ENCODE data around the gene CXCL8. TPM values are rescaled to one million over a fixed set of nuclear protein-coding genes. Genes with fewer than 3 reads are reported as not detected.

Gene CXCL8
- total and polyA plus RNA-seq, 2 experiments from 2014 or later = not detected

DNA sequence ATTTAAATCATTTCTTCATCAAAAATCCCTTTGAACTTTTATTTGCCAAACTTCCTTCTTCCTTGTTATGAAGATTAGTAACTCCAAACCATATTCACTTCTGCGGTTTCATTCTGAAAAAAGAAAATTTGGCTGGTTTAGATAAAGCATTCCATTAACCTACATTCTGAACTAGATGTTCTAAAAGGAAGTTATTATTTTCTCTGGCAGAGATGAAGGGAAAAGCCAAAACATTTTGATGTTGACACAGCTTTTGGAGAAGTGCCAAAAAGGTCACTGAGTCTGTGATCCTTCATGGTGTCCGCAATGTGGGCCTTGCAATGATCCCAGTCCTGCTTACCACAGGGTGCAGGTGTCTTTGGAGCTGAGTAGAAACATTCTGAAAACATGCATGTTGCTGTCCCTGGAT is 36.0 kb downstream of the CXCL8 start:
- H3K36me3 ChIP-seq = no peaks in the 10 kb centered on the region
- no peaks in the 10 kb centered on the region for H3K27me3 ChIP-seq
- H3K4me1 ChIP-seq (ENCODE audit: low read depth) = no peaks in the 10 kb centered on the region
- no peak overlapping the region for H3K4me3 ChIP-seq
- TF ChIP-seq CTCF (IDR thresholded peaks at IDR 0.05; ENCODE audit: low read depth, low read length) = no peak
- DNase-seq (ENCODE audit: low read depth in 1 of 2, low spot score in 1 of 2) = peak in 1 of 2 donors; percentile 95
- no peak overlapping the region for H3K27ac ChIP-seq
- H3K9me3 ChIP-seq (ENCODE audit: low read depth) = no peaks in the 10 kb centered on the region

GRCh38 chr4:73777612-73778011 is 37.2 kb downstream of the CXCL8 start:
- Histone ChIP-seq H3K4me3 (no peak overlapping the region), H3K4me1 (ENCODE audit: low read depth) (no peaks in the 10 kb centered on the region), H3K36me3 (no peaks in the 10 kb centered on the region), H3K27ac (no peak overlapping the region), H3K27me3 (no peaks in the 10 kb centered on the region), H3K9me3 (ENCODE audit: low read depth) (no peaks in the 10 kb centered on the region)
- no peak for TF ChIP-seq CTCF (IDR thresholded peaks at IDR 0.05; ENCODE audit: low read depth, low read length)
- peak in 1 of 2 donors; percentile 28 for DNase-seq (ENCODE audit: low read depth in 1 of 2, low spot score in 1 of 2)

DNA sequence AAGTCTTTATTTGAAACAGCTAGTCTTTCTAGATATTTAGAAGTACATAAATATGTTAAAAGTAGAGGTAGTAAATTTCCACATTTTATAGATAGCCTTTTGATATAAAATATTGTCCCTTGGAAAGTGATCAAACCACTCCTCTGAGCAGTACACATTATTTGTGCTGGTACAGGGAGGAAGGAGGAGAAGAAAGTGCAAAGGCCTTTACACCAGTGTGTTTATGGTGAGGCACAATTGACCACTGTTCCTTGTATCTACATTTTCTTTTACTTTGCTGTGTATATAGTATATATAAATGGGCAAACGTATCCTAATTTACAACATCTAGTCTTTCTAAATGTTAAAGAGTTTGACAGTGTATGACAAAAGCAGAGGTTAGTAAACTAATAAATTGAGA is 39.9 kb downstream of the CXCL8 start:
- Histone ChIP-seq H3K27ac (no peak overlapping the region), H3K4me1 (ENCODE audit: low read depth) (no peaks in the 10 kb centered on the region), H3K4me3 (no peak overlapping the region), H3K36me3 (no peaks in the 10 kb centered on the region), H3K9me3 (ENCODE audit: low read depth) (no peaks in the 10 kb centered on the region), H3K27me3 (no peaks in the 10 kb centered on the region)
- TF ChIP-seq CTCF (IDR thresholded peaks at IDR 0.05; ENCODE audit: low read depth, low read length) = no peak
- DNase-seq (ENCODE audit: low read depth in 1 of 2, low spot score in 1 of 2) = no peak

DNA sequence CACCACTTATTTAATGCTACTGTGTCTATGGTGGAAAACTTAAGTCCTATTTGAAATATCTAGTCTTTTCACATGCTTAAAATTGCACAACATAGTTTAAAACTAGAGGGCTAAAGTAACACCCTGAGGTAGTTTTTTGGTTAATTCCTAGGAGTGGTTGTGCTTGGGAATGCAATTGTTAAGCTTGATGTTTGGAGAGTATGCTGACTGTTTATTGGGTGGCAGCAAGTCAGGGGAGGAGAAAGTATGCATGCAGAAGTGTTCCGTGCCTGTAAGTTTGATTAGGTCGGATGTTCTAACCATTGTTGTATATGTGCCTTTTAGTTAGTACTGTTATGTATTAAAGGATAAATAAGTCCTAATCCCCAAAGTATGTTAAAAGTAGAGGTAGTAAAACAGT is 40.5 kb downstream of the CXCL8 start:
- no peak overlapping the region for H3K27ac ChIP-seq
- no peak for DNase-seq (ENCODE audit: low read depth in 1 of 2, low spot score in 1 of 2)
- H3K4me3 ChIP-seq = no peak overlapping the region
- H3K27me3 ChIP-seq = no peaks in the 10 kb centered on the region
- TF ChIP-seq CTCF (IDR thresholded peaks at IDR 0.05; ENCODE audit: low read depth, low read length) = no peak
- H3K36me3 ChIP-seq = no peaks in the 10 kb centered on the region
- no peaks in the 10 kb centered on the region for H3K4me1 ChIP-seq (ENCODE audit: low read depth)
- H3K9me3 ChIP-seq (ENCODE audit: low read depth) = no peaks in the 10 kb centered on the region

DNA sequence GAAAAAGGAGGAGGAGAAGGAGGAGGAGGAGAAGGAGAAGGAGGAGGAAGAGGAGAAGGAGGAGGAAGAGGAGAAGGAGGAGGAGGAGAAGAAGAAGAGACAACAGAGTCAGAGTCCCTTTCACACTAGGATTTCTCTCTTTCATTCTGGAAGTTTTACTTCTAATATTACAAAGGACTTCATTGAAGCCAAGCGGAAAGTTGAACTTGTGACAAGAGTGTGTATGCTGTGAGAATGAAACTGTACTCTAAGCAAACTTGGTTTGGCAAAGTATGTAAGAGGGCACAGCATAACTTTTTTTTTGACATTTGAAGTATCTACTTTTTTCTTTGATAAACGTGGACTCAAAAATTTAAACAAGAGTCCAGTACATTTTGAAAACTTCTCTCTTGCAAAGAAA is 48.0 kb downstream of the CXCL8 start:
- Histone ChIP-seq H3K4me1 (ENCODE audit: low read depth) (no peaks in the 10 kb centered on the region), H3K36me3 (no peaks in the 10 kb centered on the region), H3K27me3 (no peaks in the 10 kb centered on the region), H3K27ac (no peak overlapping the region), H3K4me3 (no peak overlapping the region), H3K9me3 (ENCODE audit: low read depth) (no peaks in the 10 kb centered on the region)
- DNase-seq (ENCODE audit: low read depth in 1 of 2, low spot score in 1 of 2) = no peak
- TF ChIP-seq CTCF (IDR thresholded peaks at IDR 0.05; ENCODE audit: low read depth, low read length) = no peak

Other genes starting within 250 kb of the CXCL8 start
- not detected in 2 replicates for gene RASSF6, start 120.1 kb upstream of the CXCL8 start, total RNA-seq
- not detected in 2 replicates for gene RASSF6, start 120.1 kb upstream of the CXCL8 start, polyA plus RNA-seq
- not detected in 2 replicates for gene CXCL6, start 96.1 kb downstream of the CXCL8 start, total RNA-seq
- not detected in 2 replicates for gene CXCL6, start 96.1 kb downstream of the CXCL8 start, polyA plus RNA-seq
- not detected in 2 replicates for gene PF4V1, start 112.7 kb downstream of the CXCL8 start, total RNA-seq
- gene PF4V1, start 112.7 kb downstream of the CXCL8 start, polyA plus RNA-seq = not detected in 2 replicates
- not detected in 2 replicates for gene CXCL1, start 128.8 kb downstream of the CXCL8 start, total RNA-seq
- not detected in 2 replicates for gene CXCL1, start 128.8 kb downstream of the CXCL8 start, polyA plus RNA-seq
- not detected in 2 replicates for gene PF4, start 241.5 kb downstream of the CXCL8 start, total RNA-seq
- gene PF4, start 241.5 kb downstream of the CXCL8 start, polyA plus RNA-seq = not detected in 2 replicates
- not detected in 2 replicates for gene PPBP, start 247.6 kb downstream of the CXCL8 start, total RNA-seq
- not detected in 2 replicates for gene PPBP, start 247.6 kb downstream of the CXCL8 start, polyA plus RNA-seq

Measured in cardiac muscle cell (in vitro differentiated cells and primary cell).